Gastroesophageal sphincter (tissue), 4 donors: Measurements from ENCODE around the gene PIGZ. TPM values are rescaled to one million over a fixed set of nuclear protein-coding genes. Genes with fewer than 3 reads are reported as not detected.

Experiments
- ATAC-seq: fragments of 150-250 bp; one replicate; pipeline ENCODE4 v1.9.1; 2016; ENCODE audit warnings: mild to moderate bottlenecking, moderate library complexity
- H3K27ac ChIP-seq, 4 donors: fragments of 200-600 bp; sonication (generic) in 3 of 4; 1 replicate in 3 of 4; 2 replicates in 1 of 4; pipeline ENCODE4 v1.5.1; 2016 to 2019
- H3K27me3 ChIP-seq: fragments of 200-600 bp; sonication (generic); one replicate; pipeline ENCODE4 v1.5.1; 2019
- H3K36me3 ChIP-seq, 2 donors: fragments of 200-600 bp; sonication (generic); one replicate each; pipeline ENCODE4 v1.5.1; 2019; ENCODE audit warnings: control low read depth in 1 of 2
- H3K4me1 ChIP-seq, 3 donors: fragments of 200-600 bp; sonication (generic); 1 replicate in 2 of 3; 2 replicates in 1 of 3; pipeline ENCODE4 v1.5.1; 2016 to 2019; ENCODE audit warnings: control low read depth in 2 of 3
- H3K4me3 ChIP-seq, 2 donors: fragments of 200-600 bp; sonication (generic); one replicate each; pipeline ENCODE4 v1.5.1; 2019; ENCODE audit warnings: mild to moderate bottlenecking in 1 of 2, moderate library complexity in 1 of 2
- H3K9me3 ChIP-seq, 3 donors: fragments of 200-600 bp; sonication (generic); one replicate each; pipeline ENCODE4 v1.5.1; 2017 to 2019; ENCODE audit warnings: control low read depth in 2 of 3
- CTCF ChIP-seq, 4 experiments: fragments of 200-600 bp in 2 of 4; fragments of 450-650 bp in 2 of 4; sonication (generic) in 1 of 4; IDR thresholded peaks; one replicate each; pipeline ENCODE4 v1.5.1; 2017 to 2019; ENCODE audit warnings: antibody characterized with exemption in 4 of 4, mild to moderate bottlenecking in 2 of 4, moderate library complexity in 2 of 4
- EP300 ChIP-seq: sonication (generic); formaldehyde crosslinking; IDR thresholded peaks from one replicate; pipeline ENCODE4 v1.6.1; 2017; ENCODE audit warnings: antibody characterized with exemption, mild to moderate bottlenecking
- POLR2A ChIP-seq, 2 donors: fragments of 450-650 bp; IDR thresholded peaks; one replicate each; pipeline ENCODE4 v1.6.1; 2017; ENCODE audit warnings: antibody characterized with exemption in 2 of 2, mild to moderate bottlenecking in 2 of 2, moderate library complexity in 1 of 2
- POLR2AphosphoS5 ChIP-seq: sonication (generic); formaldehyde crosslinking; IDR thresholded peaks from one replicate; pipeline ENCODE4 v1.6.1; 2017; ENCODE audit warnings: antibody characterized with exemption
- WGBS, 2 donors: methylation state at CpG; one replicate each; pipeline ENCODE4 v1.1.5; 2018; ENCODE audit warnings: low coverage in 1 of 2; 5-methylcytosine and 5-hydroxymethylcytosine counted together
- total RNA-seq, 4 donors: library from RNA; depleted of rRNA; stranded (reverse); fragments of >200 nt; gene quantifications; one replicate each; pipeline ENCODE4 v1.1.0, GENCODE V29; 2016

PIGZ gene
- total RNA-seq, 4 donors from 2014 or later: 5.0 to 15.3 (median 10.5) TPM

DNA sequence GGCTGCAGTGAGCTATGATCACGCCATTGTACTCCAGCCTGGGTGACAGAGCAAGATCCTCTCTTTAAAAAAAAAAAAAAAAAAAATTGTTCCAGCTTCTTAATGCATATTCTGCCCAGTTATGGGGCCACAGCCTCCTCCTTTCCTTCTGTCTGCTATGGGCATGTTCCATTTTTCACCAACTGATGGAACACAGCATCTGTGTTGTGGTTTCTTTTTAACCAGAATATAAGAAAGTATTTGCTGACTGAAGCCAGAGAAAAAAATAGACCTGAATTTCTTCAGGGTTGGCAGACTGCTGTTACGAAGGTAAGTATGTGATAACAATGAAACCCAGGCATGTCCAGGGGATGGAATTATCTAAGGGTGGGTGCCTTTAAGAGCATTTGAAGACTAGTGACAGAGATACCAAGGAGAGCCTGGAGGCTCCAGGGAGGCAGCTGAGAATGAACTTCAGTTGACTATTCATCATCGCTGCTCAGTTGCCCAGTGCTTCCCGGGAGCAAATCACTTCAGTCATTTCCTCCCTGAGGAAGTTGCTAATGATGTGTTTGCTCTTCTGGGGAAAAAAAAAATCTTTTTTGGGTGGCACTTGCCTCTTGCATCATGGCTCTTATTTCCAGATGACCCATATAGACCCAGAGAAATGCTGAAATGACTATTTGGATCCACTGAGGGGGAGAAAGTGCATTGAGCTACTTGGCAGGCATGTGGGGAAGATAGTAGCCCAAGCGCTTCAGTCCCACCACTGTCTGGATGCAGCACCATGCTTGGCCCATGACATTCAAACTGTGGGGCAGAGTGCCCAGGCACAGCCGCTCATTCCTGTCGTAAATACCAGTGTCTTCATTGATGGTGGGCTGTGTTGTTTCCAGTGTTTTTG, 40.8 kb downstream of the PIGZ start:
- TF ChIP-seq EP300 (no peak), POLR2A (IDR thresholded peaks at IDR 0.05) (no peak), CTCF (IDR thresholded peaks at IDR 0.05) (no peak), POLR2AphosphoS5 (no peak)
- H3K4me3 ChIP-seq: no peak overlapping the region
- H3K27me3 ChIP-seq: no peaks in the 10 kb centered on the region
- 92 to 98% methylated on average over 5 to 6 of the region's 7 CpGs for WGBS, 2 donors
- peaks cover 10 to 71% of the 10 kb centered on the region in 2 donors for H3K36me3 ChIP-seq
- H3K27ac ChIP-seq: no peak overlapping the region
- no peaks in the 10 kb centered on the region for H3K4me1 ChIP-seq
- no peaks in the 10 kb centered on the region for H3K9me3 ChIP-seq
- no peak for ATAC-seq

GRCh38 chr3:196920733-196921132, 47.9 kb downstream of the PIGZ start:
- Histone ChIP-seq H3K9me3 (no peaks in the 10 kb centered on the region), H3K27me3 (no peaks in the 10 kb centered on the region), H3K4me3 (no peak overlapping the region), H3K36me3 (peaks cover 0 to 40% of the 10 kb centered on the region in 2 donors), H3K27ac (no peak overlapping the region), H3K4me1 (no peaks in the 10 kb centered on the region)
- no peak for ATAC-seq
- WGBS, 2 donors: 71 to 100% methylated on average over 1 to 2 of the region's 2 CpGs
- TF ChIP-seq EP300 (no peak), POLR2A (IDR thresholded peaks at IDR 0.05) (no peak), CTCF (IDR thresholded peaks at IDR 0.05) (no peak), POLR2AphosphoS5 (no peak)

DNA sequence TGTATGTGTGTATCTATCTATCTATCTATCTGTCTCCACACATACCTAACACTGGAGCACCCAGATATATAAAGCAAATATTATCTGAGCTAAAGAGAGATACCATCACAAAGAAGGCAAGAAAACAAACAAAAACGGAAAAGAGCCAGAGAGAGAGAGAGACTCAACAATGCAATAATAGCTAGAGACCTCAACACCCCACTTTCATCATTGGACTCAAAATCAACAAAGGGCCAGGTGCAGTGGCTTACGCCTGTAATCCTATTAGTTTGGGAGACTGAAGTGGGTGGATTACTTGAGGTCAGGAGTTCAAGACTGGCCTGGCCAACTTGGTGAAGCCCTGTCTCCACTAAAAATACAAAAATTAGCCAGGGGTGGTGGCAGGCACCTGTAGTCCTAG, 49.7 kb downstream of the PIGZ start:
- no peaks in the 10 kb centered on the region for H3K27me3 ChIP-seq
- no peak overlapping the region for H3K4me3 ChIP-seq
- H3K4me1 ChIP-seq: no peaks in the 10 kb centered on the region
- WGBS, 2 donors: 88 to 100% methylated on average over 2 of the region's 2 CpGs
- H3K9me3 ChIP-seq: no peaks in the 10 kb centered on the region
- peaks cover 0 to 48% of the 10 kb centered on the region in 2 donors for H3K36me3 ChIP-seq
- TF ChIP-seq POLR2AphosphoS5 (no peak), EP300 (no peak), POLR2A (IDR thresholded peaks at IDR 0.05) (no peak), CTCF (IDR thresholded peaks at IDR 0.05) (no peak)
- no peak overlapping the region for H3K27ac ChIP-seq
- no peak for ATAC-seq

DNA sequence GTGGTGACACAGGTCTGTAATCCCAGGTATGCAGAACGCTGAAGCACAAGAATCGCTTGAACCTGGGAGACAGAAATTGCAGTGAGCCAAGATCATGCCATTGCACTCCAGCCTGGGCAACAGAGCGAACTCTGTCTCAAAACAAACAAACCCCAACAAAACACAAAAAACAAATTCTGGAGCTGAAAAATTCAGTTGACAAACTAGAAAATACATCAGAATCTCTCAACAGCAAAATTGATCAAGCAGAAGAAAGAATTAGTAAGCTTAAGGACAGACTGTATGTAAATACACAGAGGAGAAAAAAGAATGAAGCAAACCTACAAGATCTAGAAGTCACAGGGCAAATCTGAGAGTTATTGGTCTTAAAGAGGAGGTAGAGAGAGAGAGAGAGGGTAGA, 51.6 kb downstream of the PIGZ start:
- 89% methylated on average over 3 of the region's 3 CpGs; no CpG with 5 or more reads in 1 of the 2 donors for WGBS, 2 donors
- peaks cover 0 to 31% of the 10 kb centered on the region in 2 donors for H3K36me3 ChIP-seq
- no peak overlapping the region for H3K4me3 ChIP-seq
- no peaks in the 10 kb centered on the region for H3K27me3 ChIP-seq
- no peaks in the 10 kb centered on the region for H3K4me1 ChIP-seq
- no peaks in the 10 kb centered on the region for H3K9me3 ChIP-seq
- no peak for ATAC-seq
- TF ChIP-seq CTCF (IDR thresholded peaks at IDR 0.05) (no peak), POLR2AphosphoS5 (no peak), POLR2A (IDR thresholded peaks at IDR 0.05) (no peak), EP300 (no peak)
- H3K27ac ChIP-seq: no peak overlapping the region

- Histone ChIP-seq H3K9me3 (no peaks in the 10 kb centered on the region), H3K4me1 (no peaks in the 10 kb centered on the region), H3K36me3 (peaks cover 0 to 31% of the 10 kb centered on the region in 2 donors), H3K4me3 (no peak overlapping the region), H3K27me3 (no peaks in the 10 kb centered on the region), H3K27ac (no peak overlapping the region)
- WGBS, 2 donors: 100% methylated on average over 1 of the region's 1 CpG
- no peak for ATAC-seq
- TF ChIP-seq POLR2A (IDR thresholded peaks at IDR 0.05): no peak
- no peak for TF ChIP-seq POLR2AphosphoS5
- TF ChIP-seq EP300: no peak
- TF ChIP-seq CTCF (IDR thresholded peaks at IDR 0.05): no peak
These were observed 52.4 kb downstream of the PIGZ start for GRCh38 chr3:196916221-196916620.
